IPS-20b (cell line): Measurements from ENCODE around the gene CELA2A.
"Not testable (repeated sequence)": the region's sequence is repeated elsewhere in the genome, so short reads cannot be mapped to it uniquely, and the experiment has no call there.

Experiments used
- H3K27ac ChIP-seq: one replicate; pipeline ENCODE4 v1.5.1; 2013; ENCODE audit warnings: low read length
- H3K27me3 ChIP-seq: 2 replicates; pipeline ENCODE4 v1.6.1; 2013; ENCODE audit warnings: mild to moderate bottlenecking, low read length, inconsistent platforms; ENCODE audit not compliant: insufficient read depth
- H3K36me3 ChIP-seq: 2 replicates; pipeline ENCODE4 v1.6.1; 2013; ENCODE audit warnings: low read depth, mild to moderate bottlenecking, inconsistent platforms, low read length, moderate library complexity; ENCODE audit not compliant: insufficient read depth
- H3K4me1 ChIP-seq: 2 replicates; pipeline ENCODE4 v1.6.1; 2013; ENCODE audit warnings: mild to moderate bottlenecking, control low read depth, inconsistent platforms, low read length, moderate library complexity; ENCODE audit not compliant: insufficient read depth
- H3K4me3 ChIP-seq: 2 replicates; pipeline ENCODE4 v1.5.1; 2013; ENCODE audit warnings: mild to moderate bottlenecking, low read length, inconsistent platforms
- H3K9ac ChIP-seq: 2 replicates; pipeline ENCODE4 v1.6.1; 2013; ENCODE audit warnings: low read depth, mild to moderate bottlenecking, inconsistent platforms, low read length, moderate library complexity
- H3K9me3 ChIP-seq: 2 replicates; pipeline ENCODE4 v1.6.1; 2013; ENCODE audit warnings: mild to moderate bottlenecking, low read depth, low read length, inconsistent platforms; ENCODE audit not compliant: insufficient read depth

Gene CELA2A

DNA sequence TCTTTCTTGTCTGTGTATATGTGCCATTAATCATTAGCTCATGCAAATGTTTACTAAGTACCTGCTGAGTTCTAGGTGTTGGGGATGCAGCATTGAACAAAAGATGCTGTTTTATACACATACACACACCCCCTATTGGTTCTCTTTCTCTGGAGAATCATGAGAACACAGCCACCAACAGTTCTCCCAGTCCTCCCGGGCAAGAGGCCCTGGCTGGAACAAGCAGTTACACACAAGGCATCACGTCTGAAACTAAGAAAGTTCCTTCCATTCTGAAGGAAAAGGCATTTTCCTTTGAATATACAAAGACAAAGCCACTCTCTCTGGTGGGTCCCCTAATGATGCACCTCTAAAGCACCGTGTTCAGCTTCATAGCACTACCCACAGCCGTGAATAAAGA lies 56.7 kb downstream of the CELA2A start:
- peaks cover 17% of the 10 kb centered on the region; the same call in 1 of the 2 replicates for H3K36me3 ChIP-seq

DNA sequence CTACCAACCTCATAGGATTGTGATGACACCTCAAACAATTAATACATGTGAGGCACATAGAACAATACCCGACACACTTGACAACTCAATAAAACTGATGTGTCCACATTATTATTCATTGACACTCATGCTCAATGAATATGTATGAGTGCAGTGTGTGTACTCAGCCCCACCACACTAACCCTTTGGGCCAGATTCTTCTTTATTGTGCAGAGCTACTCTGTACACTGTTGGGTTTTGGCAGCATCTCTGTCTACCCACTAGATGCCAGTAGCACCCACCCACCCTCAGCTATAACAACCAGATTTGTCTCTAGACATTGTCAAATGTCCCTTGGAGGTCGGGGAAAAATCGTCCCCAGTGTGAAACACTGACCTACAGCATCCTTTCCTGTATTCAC lies 57.4 kb downstream of the CELA2A start:
- Histone ChIP-seq H3K27ac (no peak overlapping the region), H3K4me3 (no peak overlapping the region), H3K9me3 (no peaks in the 10 kb centered on the region), H3K36me3 (peaks cover 17% of the 10 kb centered on the region; the same call in 1 of the 2 replicates), H3K9ac (no peak overlapping the region), H3K27me3 (no peaks in the 10 kb centered on the region), H3K4me1 (peaks cover 5% of the 10 kb centered on the region; the same call in 1 of the 2 replicates)

More for the DNA sequence above, 56.7 kb downstream of the CELA2A start:
- Histone ChIP-seq H3K4me1 (peaks cover 6% of the 10 kb centered on the region; the same call in 1 of the 2 replicates), H3K9ac (no peak overlapping the region), H3K27me3 (no peaks in the 10 kb centered on the region), H3K9me3 (no peaks in the 10 kb centered on the region), H3K27ac (no peak overlapping the region), H3K4me3 (no peak overlapping the region)

DNA sequence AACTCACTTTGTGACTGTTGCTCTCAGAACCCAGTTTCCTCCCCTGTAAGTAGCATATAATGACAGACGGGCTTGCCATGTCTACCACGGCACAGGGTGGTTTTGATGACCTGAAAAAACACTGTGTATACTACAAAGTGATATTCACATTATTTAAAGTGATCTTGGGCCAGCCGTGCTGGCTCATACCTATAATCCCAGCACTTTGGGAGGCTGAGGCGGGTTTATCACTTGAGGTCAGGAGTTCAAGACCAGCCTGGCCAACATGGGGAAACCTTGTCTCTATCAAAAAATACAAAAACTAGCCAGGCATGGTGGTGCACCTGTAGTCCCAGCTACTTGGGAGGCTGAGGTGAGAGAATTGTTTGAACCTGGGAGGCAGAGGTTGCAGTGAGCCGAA lies 58.0 kb downstream of the CELA2A start:
- not testable (repeated sequence) for H3K9ac ChIP-seq, H3K9me3 ChIP-seq, H3K4me1 ChIP-seq, H3K27me3 ChIP-seq, H3K27ac ChIP-seq, H3K4me3 ChIP-seq
- peaks cover 17% of the 10 kb centered on the region; the same call in 1 of the 2 replicates for H3K36me3 ChIP-seq

DNA sequence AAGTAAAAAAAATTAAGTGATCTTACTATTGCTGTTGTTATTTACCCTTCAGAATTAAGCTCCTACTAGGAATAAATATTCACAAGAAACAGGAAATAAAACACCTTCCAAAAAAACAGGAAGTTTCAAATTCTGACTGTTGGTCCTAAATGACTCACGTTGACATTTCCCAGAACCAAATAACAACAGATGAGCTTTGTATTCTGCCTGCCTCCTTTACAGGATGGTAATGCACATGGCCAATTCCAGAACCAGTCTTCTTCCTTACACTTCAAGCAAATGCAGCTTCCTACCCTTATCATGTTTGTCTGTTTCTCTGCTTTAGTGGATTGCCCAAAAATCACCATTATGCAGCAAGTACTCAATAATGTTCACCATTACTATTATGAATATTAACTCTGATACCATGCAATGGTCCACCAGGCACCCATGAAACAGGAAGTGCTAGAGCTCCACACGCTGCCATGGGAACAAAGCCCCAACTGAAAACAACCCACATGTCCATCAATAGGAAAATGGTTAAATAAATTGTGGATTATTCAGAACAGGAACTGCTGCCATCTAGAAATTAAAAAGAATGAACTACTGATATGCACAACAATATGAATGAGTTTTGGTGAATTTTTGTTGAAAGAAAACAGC lies 58.6 kb downstream of the CELA2A start:
- no peaks in the 10 kb centered on the region for H3K27me3 ChIP-seq
- H3K4me3 ChIP-seq, result no peak overlapping the region
- no peak overlapping the region for H3K9ac ChIP-seq
- H3K9me3 ChIP-seq, result no peaks in the 10 kb centered on the region
- peaks cover 17% of the 10 kb centered on the region; the same call in 1 of the 2 replicates for H3K36me3 ChIP-seq
- H3K27ac ChIP-seq, result no peak overlapping the region
- H3K4me1 ChIP-seq, result peaks cover under 1% of the 10 kb centered on the region; the same call in 1 of the 2 replicates

DNA sequence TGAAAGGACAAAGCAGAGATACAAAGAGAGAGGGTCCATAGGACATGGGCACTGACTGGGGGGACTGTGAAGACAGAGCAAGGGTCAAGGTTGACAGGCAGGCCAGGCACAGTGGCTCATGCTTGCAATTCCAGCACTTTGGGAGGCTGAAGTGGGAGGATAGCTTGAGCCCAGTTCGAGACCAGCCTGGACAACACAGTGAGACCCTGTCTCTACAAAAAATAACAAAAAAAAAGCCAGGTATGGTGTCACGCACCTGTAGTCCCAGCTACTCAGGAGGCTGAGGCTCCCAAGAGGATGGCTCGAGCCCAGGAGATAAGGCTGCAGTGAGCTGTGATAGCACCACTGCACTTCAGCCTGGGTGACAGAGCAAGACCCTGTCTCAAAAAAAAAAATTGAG lies 63.1 kb downstream of the CELA2A start:
- H3K9ac ChIP-seq, result no peak overlapping the region
- no peak overlapping the region for H3K27ac ChIP-seq
- peaks cover 13% of the 10 kb centered on the region; the same call in 1 of the 2 replicates for H3K36me3 ChIP-seq
- H3K4me1 ChIP-seq, result no peaks in the 10 kb centered on the region
- no peak overlapping the region for H3K4me3 ChIP-seq
- no peaks in the 10 kb centered on the region for H3K27me3 ChIP-seq
- no peaks in the 10 kb centered on the region for H3K9me3 ChIP-seq

DNA sequence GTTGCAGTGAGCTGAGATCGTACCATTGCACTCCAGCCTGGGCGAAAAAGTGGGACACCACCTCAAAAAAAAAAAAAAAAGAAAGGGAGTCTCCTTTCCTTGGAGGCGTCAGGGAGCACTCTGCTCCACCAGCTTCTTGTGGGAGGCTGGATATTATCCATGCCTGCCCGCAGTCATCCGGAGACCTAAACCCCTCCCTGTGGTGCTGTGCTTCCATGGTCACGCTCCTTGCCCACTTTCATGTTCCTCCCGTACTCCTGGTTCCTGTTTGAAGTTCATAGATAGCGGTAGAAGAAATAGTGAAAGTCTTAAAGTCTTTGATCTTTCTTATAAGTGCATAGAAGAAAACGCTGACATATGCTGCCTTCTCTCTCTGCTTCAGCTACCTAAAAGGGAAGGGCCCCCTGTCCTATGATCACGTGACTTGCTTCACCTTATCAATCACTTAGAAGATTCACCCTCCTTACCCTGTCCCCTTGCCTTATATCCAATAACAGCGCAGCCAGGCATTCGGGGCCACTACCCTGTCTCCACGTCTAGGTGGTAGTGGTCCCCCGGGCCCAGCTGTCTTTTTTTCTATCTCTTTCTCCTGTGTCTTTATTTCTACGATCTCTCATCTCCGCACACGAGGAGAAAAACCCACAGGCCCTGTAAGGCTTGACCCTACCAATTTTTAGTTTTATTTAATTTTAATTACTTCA lies 64.8 kb downstream of the CELA2A start:
- H3K36me3 ChIP-seq, result peaks cover 13% of the 10 kb centered on the region; the same call in 1 of the 2 replicates
- H3K4me1 ChIP-seq, H3K27me3 ChIP-seq, H3K27ac ChIP-seq, H3K9me3 ChIP-seq, H3K9ac ChIP-seq, H3K4me3 ChIP-seq: not testable (repeated sequence)
